GM12878 (cell line): Measurements from ENCODE around the gene LYL1. TPM values are rescaled to one million over a fixed set of nuclear protein-coding genes. Genes with fewer than 3 reads are reported as not detected.
A peak's percentile ranks its signal among the peaks of the same experiment; 100 is the strongest.

Source experiments
- BRCA1 ChIP-seq: IDR thresholded peaks from 2 replicates; pipeline ENCODE4 v1.6.1; 2011; ENCODE audit warnings: low read depth, low read length, improper control_type of control experiment
- CEBPB ChIP-seq, 2 experiments: fragments of 150-350 bp in 1 of 2; IDR thresholded peaks; 2 replicates each; pipeline ENCODE4 v1.6.1; 2012 to 2014; ENCODE audit warnings: low read depth in 2 of 2, low read length in 2 of 2, borderline replicate concordance in 1 of 2, inconsistent platforms in 1 of 2
- E2F8 ChIP-seq: fragments of 450-650 bp; IDR thresholded peaks from 2 replicates; pipeline ENCODE4 v1.6.1; 2018; ENCODE audit warnings: mild to moderate bottlenecking, low read depth, moderate library complexity; ENCODE audit not compliant: partially characterized antibody
- E4F1 ChIP-seq: fragments of 450-650 bp; IDR thresholded peaks from 2 replicates; pipeline ENCODE4 v1.6.1; 2018; ENCODE audit warnings: borderline replicate concordance, mild to moderate bottlenecking; ENCODE audit not compliant: partially characterized antibody
- GABPA ChIP-seq: IDR thresholded peaks from 2 replicates; pipeline ENCODE4 v1.6.1; 2014; ENCODE audit warnings: antibody characterized with exemption, low read depth, mild to moderate bottlenecking, inconsistent platforms
- IRF4 ChIP-seq: IDR thresholded peaks from 2 replicates; pipeline ENCODE4 v1.6.1; 2011; ENCODE audit warnings: low read depth, low read length
- JUND ChIP-seq: IDR thresholded peaks from 2 replicates; pipeline ENCODE4 v1.6.1; 2012; ENCODE audit warnings: low read depth, mild to moderate bottlenecking, low read length, improper control_type of control experiment, moderate library complexity
- KDM1A ChIP-seq: fragments of 200-600 bp; sonication (generic); IDR thresholded peaks from 2 replicates; pipeline ENCODE4 v1.6.1; 2016; ENCODE audit warnings: borderline replicate concordance
- MAX ChIP-seq: IDR thresholded peaks from 2 replicates; pipeline ENCODE4 v1.6.1; 2012; ENCODE audit warnings: low read depth, low read length, improper control_type of control experiment
- NRF1 ChIP-seq: conservative IDR thresholded peaks from 2 replicates; pipeline ENCODE4 v1.6.1; 2011; ENCODE audit warnings: mild to moderate bottlenecking, low read depth, low read length, improper control_type of control experiment
- RAD21 ChIP-seq: IDR thresholded peaks from 2 replicates; pipeline ENCODE4 v1.6.1; 2011; ENCODE audit warnings: mild to moderate bottlenecking, low read depth, low read length, moderate library complexity; ENCODE audit not compliant: insufficient read depth
- SKIL ChIP-seq: fragments of 450-650 bp; IDR thresholded peaks from 2 replicates; pipeline ENCODE4 v1.6.1; 2017; ENCODE audit warnings: mild to moderate bottlenecking, low read depth, inconsistent platforms; ENCODE audit not compliant: poor library complexity, severe bottlenecking
- SMC3 ChIP-seq: IDR thresholded peaks from 2 replicates; pipeline ENCODE4 v1.6.1; 2011; ENCODE audit warnings: low read length, improper control_type of control experiment, borderline replicate concordance
- ZBTB11 ChIP-seq: fragments of 450-650 bp; formaldehyde crosslinking; IDR thresholded peaks from 2 replicates; pipeline ENCODE4 v1.5.0; 2022; ENCODE audit warnings: mild to moderate bottlenecking, missing genetic modification characterization
- polyA plus RNA-seq, 11 experiments: library from polyadenylated mRNA; depleted of rRNA in 4 of 11; unstranded in 6 of 11; stranded (reverse) in 5 of 11; fragments of >200 nt; fragmentation: Nextera tagmentation in 4 of 11; fragmentation: Illumina TruSeq in 1 of 11; extraction: Ambion mirVana in 4 of 11; extraction: Trizol in 1 of 11; gene quantifications; 1 replicate in 1 of 11; 2 replicates in 10 of 11; pipeline versions ENCODE4 v1.2.1 to v1.2.3, GENCODE V29; 2011 to 2016; ENCODE audit warnings: inconsistent platforms in 2 of 11, missing spikeins in 2 of 11, low read depth in 1 of 11
- total RNA-seq, 4 experiments: library from RNA; depleted of rRNA in 3 of 4; stranded (reverse); fragments of >200 nt in 3 of 4; fragmentation: Illumina TruSeq in 1 of 4; extraction: Trizol in 1 of 4; gene quantifications; 2 replicates each; pipeline versions ENCODE4 v1.2.1 to v1.2.3, GENCODE V29; 2013 to 2021
- TF ChIP-seq, protein P1 (sequence below): fragments of 450-650 bp; IDR thresholded peaks from 2 replicates; pipeline ENCODE4 v1.6.1; 2017; ENCODE audit warnings: mild to moderate bottlenecking

Gene LYL1
- total and polyA plus RNA-seq, 10 of the 15 experiments (the other 5 are each of a cell fraction or from before 2014, with no cell fraction given), result 0.10 to 34.8 (median 4.4) TPM

DNA sequence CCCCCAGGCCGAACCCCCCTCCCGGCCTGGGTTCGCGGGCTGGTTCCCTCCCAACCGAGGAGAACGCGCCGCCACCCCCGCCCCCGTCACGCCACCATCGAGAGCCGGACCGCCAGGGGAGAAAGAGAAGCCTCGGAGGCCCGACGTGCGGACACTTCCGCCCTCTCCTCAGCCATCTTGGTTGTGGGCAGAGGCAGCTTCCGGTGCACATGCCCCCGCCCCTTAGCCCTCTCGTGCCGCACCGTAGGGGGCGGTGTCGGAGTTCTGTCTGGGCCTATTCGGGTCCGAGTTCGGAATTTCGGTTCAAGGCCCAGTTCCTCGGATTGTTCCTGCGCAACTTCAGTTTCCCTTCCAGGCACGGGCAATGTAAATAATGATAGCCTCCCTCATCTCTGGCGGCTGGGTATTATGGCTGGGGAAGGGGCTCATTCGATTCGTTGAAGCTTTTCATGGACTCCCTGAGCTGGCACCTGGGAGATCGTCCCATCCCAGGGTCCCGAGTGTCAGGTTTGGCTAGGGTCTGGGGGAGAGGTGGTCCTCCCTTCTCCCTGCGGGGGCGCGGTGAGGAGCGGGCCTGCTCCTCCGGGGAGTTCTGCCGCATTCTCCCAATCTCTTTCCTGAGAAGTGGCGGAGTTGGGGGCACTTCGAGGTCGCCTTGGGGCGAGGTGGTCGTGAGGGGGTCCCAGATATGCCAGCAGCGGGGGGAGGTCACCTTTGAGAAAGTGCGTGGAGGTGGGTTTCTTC, 47.7 kb upstream of the LYL1 start, which contains the start of the genes IER2 and STX10 (continued):
- TF ChIP-seq SKIL (no peak), SMC3 (no peak), RAD21 (peak; percentile 42; the same call in 1 of the 2 replicates), CEBPB (IDR thresholded peaks at IDR 0.05; ENCODE audit: borderline replicate concordance in 1 of 2, low read depth in 2 of 2, low read length in 2 of 2) (no peak), IRF4 (0 out of 2 replicates have a peak, but pooled peaks have one; percentile 17), NRF1 (no peak), ZBTB11 (CRISPR knock-in tag) (peak; percentile 68), E2F8 (peak; percentile 80), E4F1 (peak; percentile 50), JUND (no peak), BRCA1 (no peak), KDM1A (no peak), MAX (peak; percentile 91; the same call in 1 of the 2 replicates), GABPA (no peak)
- TF ChIP-seq, protein P1, sequence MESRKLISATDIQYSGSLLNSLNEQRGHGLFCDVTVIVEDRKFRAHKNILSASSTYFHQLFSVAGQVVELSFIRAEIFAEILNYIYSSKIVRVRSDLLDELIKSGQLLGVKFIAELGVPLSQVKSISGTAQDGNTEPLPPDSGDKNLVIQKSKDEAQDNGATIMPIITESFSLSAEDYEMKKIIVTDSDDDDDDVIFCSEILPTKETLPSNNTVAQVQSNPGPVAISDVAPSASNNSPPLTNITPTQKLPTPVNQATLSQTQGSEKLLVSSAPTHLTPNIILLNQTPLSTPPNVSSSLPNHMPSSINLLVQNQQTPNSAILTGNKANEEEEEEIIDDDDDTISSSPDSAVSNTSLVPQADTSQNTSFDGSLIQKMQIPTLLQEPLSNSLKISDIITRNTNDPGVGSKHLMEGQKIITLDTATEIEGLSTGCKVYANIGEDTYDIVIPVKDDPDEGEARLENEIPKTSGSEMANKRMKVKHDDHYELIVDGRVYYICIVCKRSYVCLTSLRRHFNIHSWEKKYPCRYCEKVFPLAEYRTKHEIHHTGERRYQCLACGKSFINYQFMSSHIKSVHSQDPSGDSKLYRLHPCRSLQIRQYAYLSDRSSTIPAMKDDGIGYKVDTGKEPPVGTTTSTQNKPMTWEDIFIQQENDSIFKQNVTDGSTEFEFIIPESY, result no peak
